Epithelial cell of prostate (primary cell): ENCODE data around the gene EMP1.
A peak's percentile ranks its signal among the peaks of the same experiment; 100 is the strongest.

ENCODE experiments used
- DNase-seq: peaks from one replicate; pipeline ENCODE4 v3.0.0-alpha.2; 2011; ENCODE audit warnings: low read depth, low spot score
- H3K27ac ChIP-seq: fragments of 450-650 bp; 2 replicates; pipeline ENCODE4 v1.5.1; 2017; ENCODE audit warnings: mild to moderate bottlenecking

The EMP1 gene

DNA sequence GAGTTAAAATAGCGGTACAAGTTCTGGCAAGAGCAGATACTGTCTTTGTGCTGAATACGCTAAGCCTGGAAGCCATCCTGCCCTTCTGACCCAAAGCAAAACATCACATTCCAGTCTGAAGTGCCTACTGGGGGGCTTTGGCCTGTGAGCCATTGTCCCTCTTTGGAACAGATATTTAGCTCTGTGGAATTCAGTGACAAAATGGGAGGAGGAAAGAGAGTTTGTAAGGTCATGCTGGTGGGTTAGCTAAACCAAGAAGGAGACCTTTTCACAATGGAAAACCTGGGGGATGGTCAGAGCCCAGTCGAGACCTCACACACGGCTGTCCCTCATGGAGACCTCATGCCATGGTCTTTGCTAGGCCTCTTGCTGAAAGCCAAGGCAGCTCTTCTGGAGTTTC lies 18.5 kb downstream of the EMP1 start:
- H3K27ac ChIP-seq = no peak overlapping the region
- DNase-seq = no peak

GRCh38 chr12:13218641-13219040 lies 22.1 kb downstream of the EMP1 start:
- DNase-seq = no peak
- H3K27ac ChIP-seq = no peak overlapping the region

GRCh38 chr12:13219320-13219719 lies 22.8 kb downstream of the EMP1 start:
- no peak for DNase-seq
- no peak overlapping the region for H3K27ac ChIP-seq

- DNase-seq = no peak
- peak overlapping the region; percentile 18 for H3K27ac ChIP-seq
Observed at GRCh38 chr12:13220838-13221237, 24.3 kb downstream of the EMP1 start.

GRCh38 chr12:13222076-13222475 lies 25.6 kb downstream of the EMP1 start:
- no peak for DNase-seq
- peak overlapping the region; percentile 78 for H3K27ac ChIP-seq

DNA sequence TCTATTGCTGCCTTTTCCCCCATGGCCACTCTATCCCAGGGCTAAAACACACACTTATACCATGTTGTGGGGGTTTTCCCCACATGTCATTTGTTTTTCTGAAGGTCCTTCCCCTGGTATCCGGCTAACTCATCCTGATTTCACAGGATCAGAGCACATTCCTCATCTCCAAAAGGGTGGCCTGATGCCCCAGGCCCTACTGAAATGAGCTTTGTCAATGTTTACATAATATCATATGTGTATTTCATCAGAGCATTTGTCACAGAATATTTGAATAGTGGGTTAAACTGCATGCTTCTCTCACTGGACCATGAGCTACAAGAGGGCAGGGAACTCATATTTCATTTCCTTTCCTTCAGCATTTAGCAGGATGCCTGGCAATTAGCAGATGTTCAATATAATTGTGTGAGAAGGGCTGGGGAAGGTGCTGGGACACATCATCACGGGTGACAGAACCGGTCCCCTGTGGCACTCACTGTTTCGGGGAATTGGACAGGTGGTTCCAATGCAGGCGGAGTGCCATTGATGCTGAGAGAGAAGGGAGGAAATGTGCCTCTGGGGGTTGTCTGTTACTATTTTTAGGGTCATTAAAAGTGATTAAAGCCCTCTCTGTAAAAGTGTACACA lies 26.8 kb downstream of the EMP1 start:
- peak; percentile 68 for DNase-seq
- peak overlapping the region; percentile 78 for H3K27ac ChIP-seq

DNA sequence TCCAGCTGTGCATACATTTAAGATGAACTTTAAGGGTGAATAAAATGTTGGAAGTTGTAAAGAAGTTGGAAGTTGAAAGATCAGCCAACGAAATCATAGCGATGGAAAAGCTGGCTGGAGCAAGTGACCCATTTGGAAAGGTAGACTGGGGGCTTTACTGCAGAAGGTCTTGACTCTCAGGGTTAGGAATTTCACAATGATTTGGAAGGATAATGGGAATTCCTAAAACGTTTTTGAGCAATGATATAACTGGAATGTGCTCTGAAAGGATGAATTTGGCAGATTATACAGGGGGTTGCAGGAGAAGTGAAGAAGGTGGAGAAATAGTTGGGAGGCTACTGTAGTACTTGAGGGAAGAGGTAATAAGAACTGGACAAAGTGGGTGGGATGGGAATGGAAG lies 27.4 kb downstream of the EMP1 start:
- DNase-seq = no peak

GRCh38 chr12:13227191-13227590 lies 30.7 kb downstream of the EMP1 start:
- DNase-seq = no peak
- no peak overlapping the region for H3K27ac ChIP-seq

More for the DNA sequence above, 27.4 kb downstream of the EMP1 start:
- H3K27ac ChIP-seq = peak overlapping the region; percentile 78

DNA sequence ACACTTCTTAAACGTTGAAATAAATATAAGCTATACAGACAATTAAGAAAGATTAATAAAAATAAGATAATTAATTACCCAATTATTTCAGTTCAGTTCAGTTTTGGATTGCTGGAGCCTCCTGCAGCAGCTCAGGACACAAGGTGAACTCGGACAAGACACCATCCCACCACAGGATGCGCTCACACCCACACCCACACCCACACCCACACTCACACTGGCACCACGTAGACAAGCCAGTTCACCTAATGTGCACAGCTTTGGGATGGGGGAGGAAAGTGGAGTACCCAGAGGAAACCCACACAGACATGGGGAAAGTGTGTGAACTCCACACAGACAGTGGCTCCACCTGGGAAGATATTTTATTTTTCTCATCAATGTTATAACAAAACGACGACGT lies 32.1 kb downstream of the EMP1 start:
- no peak for DNase-seq
- no peak overlapping the region for H3K27ac ChIP-seq

GRCh38 chr12:13229504-13229903 lies 33.0 kb downstream of the EMP1 start:
- no peak overlapping the region for H3K27ac ChIP-seq
- no peak for DNase-seq

DNA sequence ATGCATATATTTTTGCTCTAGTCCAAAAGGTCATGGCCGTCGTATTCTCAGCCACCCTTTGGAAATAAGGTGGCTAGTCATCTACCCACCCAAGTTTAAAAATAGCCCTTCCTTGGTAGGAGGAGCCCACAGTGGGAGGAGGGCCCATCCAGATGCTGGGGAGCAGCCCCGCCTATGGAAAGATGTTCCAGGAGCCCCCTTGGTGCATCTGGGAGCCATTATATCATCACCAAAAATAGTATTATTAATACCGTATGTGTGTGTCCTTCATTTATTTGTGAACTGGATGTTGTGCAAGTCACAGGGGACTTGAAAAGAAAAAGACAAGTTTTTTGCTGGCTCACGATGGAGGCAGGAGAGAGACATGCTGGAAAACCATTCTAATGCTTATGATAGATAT lies 34.0 kb downstream of the EMP1 start:
- no peak overlapping the region for H3K27ac ChIP-seq
- DNase-seq = no peak

GRCh38 chr12:13233830-13234641 lies 37.5 kb downstream of the EMP1 start:
- no peak for DNase-seq

GRCh38 chr12:13238204-13238603 lies 41.7 kb downstream of the EMP1 start:
- DNase-seq = no peak
- no peak overlapping the region for H3K27ac ChIP-seq

More at GRCh38 chr12:13233830-13234641, 37.5 kb downstream of the EMP1 start:
- H3K27ac ChIP-seq = no peak overlapping the region

DNA sequence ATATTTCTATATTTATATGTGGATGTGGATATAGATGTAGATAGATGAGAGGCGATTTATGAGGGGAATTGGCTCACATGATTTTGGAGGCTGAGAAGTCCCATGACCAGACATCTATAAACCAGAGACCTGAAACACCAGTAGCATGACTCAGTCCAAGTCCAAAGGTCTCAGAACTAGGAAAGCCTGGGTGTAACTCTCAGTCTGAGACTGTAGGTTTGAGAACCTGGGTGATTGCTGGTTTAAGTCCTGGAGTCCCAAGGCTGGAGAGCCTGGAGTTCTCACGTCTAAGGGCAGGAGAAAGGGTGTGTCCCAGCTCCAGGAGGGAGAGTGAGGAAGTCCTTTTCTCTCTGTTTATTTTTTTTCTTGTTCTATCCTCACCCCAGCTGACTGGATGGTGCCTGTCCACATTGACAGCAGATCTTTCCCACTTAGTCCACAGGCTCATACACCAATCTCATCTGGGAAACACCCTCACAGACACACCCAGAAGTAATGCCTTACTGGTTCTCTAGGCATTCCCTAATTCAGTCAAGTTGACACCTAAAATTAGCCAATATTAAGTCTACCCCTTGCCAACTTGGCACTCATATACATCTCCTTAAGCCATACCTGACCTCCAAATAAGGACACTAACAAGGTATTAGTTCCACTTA lies 45.4 kb downstream of the EMP1 start:
- peak overlapping the region; percentile 35 for H3K27ac ChIP-seq
- DNase-seq = peak; percentile 6

GRCh38 chr12:13242936-13243335 lies 46.4 kb downstream of the EMP1 start:
- DNase-seq = no peak
- no peak overlapping the region for H3K27ac ChIP-seq

GRCh38 chr12:13243516-13244070 lies 47.1 kb downstream of the EMP1 start:
- DNase-seq = no peak
- no peak overlapping the region for H3K27ac ChIP-seq

DNA sequence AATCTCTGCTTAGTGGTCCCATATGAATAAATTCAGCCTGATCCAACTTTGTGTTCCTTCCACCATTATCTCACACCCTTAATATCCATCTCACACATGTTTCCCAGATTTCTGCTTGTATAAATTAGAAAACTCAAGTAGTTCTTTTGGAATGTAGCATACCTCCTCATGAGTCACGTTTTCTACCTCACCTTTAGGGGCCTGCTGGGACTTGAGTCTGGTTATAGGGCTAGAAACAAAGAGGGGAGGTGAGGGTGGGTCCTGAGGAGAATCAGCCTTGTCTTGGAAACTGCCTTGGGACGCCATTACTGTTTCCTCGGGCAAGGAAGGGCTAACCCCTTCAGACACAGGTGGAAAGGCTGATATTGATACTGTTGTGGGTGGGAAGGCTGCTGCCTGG lies 51.1 kb downstream of the EMP1 start:
- peak; percentile 33 for DNase-seq
- peak overlapping the region; percentile 45 for H3K27ac ChIP-seq

DNA sequence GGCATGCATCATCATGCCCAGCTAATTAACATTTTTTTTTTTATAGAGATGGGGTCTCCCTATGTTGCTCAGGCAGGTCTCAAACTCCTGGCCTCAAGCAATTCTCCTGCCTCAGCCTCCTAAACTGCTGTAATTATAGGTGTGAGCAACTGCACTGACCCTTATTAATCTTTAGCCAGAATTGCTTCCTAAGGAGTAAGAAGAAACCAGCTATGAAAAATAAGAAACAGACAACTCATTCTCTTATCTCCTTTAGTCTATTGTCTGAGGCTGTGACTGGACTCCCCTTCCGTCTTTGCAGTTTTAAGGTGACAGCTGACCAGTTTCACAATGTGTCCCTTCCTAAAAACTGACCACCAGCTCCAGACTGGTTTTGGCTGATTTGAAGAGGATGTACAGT lies 52.4 kb downstream of the EMP1 start:
- DNase-seq = no peak
- peak overlapping the region; percentile 20 for H3K27ac ChIP-seq

DNA sequence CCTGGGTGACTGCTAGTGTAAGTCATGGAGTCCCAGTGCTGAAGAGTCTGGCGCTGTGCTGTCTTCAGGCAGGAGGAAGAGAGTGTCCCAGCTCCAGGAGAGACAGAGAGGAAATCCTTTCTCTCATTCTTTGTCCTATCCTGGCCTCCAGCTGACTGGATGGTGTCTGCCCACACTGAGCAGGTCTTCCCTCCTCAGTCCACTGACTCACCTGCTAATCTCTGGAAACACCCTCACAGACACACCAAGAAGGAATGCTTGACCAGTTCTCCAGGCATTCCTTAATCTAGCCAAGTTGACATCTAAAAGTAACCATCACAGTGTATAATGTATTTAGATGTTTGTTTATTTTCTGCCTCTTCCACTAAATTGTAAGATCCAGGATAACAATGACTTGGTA lies 53.9 kb downstream of the EMP1 start:
- DNase-seq = peak; percentile 44

GRCh38 chr12:13251521-13251920 lies 55.0 kb downstream of the EMP1 start:
- DNase-seq = no peak

More for the DNA sequence above, 53.9 kb downstream of the EMP1 start:
- H3K27ac ChIP-seq = peak overlapping the region; percentile 78

DNA sequence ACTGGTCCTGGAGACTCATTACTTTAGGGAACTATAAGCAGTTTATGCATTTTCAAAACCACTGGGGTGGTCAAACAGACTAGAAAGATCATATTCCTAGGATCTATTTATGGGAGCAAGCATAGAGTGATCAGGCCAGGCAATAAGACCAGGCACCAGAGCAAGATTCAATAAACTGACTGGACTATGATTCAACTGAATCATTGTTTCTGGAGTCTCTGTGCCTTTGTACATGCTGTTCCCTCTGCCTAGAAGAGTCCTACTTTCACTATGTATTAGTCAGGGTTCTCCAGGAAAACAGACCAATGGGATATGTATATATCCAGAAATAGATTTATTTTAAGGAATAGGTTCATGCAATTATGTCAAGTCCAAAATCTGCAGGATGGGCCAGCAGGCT lies 55.5 kb downstream of the EMP1 start:
- no peak for DNase-seq
- no peak overlapping the region for H3K27ac ChIP-seq

More at GRCh38 chr12:13251521-13251920, 55.0 kb downstream of the EMP1 start:
- H3K27ac ChIP-seq = no peak overlapping the region
